GM18858 (cell line): ENCODE data around the gene RASSF4.
A peak's percentile ranks its signal among the peaks of the same experiment; 100 is the strongest.
"Not testable (repeated sequence)": the region's sequence is repeated elsewhere in the genome, so short reads cannot be mapped to it uniquely, and the experiment has no call there.

Experiments used
- ATAC-seq: cut with Tn5 transposase; IDR thresholded peaks from one replicate; pipeline ENCODE4 v1.9.1; 2021; ENCODE audit not compliant: unreplicated experiment

The RASSF4 gene

DNA sequence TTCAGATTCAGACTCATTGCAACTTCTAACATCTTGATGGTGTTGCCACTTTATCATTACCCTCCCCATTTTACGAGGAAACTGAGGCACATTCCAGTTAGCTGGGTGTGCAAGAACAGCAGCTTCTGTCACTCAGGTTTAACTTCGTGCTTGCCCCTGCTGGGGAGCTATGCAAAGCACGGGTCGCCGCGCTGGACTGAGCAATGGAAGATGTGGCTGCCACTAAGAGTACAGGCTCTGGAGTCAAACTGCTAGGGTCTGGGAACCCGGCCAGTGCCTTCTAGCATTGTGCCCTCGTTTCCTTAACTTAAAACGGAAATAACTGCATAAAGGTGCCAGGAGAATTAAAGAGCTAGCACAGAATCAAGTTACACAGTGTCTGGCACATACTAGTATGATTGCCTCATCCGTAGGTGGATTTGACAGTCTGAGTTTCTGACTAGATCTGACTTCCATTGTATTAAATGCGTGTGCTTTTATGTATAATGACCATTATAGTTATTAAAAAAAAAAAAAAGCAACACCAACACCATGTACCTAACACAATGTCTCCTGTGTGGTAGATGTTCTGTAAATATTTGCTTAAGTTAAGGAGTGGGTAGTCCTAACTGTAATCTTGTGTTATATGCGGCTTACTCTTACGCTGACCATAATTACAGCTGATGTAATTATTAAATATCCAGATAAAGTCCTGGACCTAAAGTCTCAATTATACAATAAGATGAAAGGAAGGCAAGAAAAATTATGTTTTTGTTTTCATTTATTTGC is 42.0 kb downstream of the RASSF4 start:
- ATAC-seq: peak; percentile 70

DNA sequence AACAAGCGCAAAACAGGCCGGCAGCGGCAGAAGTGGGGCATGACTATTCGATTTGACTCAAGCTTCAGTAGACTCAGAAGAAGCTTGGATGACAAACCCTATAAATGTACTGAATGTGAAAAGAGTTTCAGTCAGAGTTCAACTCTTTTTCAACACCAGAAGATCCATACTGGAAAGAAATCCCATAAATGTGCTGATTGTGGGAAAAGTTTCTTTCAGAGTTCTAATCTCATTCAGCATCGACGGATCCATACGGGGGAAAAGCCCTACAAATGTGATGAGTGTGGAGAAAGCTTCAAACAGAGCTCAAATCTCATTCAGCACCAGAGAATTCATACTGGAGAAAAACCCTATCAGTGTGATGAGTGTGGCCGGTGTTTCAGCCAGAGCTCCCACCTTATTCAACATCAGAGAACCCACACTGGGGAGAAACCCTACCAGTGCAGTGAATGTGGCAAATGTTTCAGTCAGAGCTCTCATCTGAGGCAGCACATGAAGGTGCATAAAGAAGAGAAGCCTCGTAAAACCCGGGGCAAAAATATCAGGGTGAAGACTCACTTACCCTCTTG is 43.9 kb downstream of the RASSF4 start:
- ATAC-seq: no peak

DNA sequence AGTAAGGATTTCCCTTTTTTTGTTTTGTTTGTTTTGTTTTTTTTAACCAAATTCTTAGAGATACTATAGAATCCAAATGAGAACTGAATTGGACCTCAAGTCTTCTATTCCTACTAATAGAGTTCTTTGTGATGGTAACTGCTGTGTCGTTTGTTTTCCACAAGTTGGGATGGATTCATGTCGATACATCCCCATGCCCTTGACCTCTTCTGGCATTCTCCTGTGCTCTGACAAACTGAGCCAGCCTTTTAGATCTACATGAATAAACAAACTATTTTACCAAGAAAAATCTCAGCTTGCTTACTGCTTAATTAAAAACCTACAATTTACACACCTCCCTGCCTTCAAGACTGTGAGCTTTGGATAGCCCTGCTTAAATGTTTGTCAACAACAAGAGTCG is 45.1 kb downstream of the RASSF4 start:
- no peak for ATAC-seq

DNA sequence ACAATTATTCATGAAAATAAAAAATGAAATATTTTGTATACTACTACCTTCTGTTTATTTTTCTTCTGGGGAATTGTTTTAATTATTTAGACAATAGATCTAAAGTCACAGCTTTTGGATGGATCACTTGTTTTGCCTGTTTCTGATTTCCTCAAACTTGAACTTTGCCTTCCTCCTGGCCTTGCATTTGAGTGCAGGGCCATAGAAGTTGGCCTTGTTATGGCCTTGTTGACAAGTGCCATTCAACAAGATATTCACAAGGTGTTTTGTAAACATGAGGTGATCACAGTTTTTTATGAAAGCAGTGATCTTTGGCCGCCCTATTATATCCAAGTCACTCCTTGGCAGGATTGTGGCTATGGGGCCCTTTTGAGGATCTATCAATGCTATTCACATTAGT is 45.7 kb downstream of the RASSF4 start:
- ATAC-seq: no peak

DNA sequence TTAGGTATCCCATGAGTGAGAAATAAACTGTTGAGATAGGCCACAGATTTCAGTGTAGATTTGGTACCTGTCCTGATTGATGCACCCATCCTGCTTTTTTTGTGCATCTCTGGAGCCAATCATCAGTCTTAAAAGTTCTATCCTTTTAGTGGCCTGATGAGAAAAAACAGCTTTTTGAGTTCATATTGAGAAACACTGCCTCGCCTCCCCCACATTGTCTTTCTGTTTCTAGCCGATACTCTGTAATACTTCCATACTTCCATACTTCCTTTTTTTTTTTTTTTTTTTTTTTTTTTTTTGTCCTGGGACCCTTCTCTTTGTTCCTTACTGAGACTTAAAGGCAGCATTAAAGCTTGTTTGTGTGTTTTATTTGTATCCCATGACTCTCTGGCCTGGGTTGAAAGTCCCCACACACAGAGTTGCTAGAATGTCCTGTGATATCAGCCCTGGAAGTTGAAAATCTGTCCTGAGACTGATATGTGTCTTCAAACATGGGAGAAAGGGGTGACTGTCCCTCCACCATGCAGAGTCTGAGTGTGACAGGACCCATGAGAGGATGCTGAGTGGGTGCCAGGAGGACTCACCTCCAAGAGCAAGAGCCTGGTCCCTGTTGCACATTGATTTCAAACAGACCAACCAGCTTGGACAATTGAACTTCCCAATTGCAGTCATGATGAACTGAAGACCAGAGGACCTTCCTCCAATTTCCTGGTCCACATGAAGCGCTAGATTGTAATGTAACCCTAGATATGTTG is 46.9 kb downstream of the RASSF4 start:
- no peak for ATAC-seq

DNA sequence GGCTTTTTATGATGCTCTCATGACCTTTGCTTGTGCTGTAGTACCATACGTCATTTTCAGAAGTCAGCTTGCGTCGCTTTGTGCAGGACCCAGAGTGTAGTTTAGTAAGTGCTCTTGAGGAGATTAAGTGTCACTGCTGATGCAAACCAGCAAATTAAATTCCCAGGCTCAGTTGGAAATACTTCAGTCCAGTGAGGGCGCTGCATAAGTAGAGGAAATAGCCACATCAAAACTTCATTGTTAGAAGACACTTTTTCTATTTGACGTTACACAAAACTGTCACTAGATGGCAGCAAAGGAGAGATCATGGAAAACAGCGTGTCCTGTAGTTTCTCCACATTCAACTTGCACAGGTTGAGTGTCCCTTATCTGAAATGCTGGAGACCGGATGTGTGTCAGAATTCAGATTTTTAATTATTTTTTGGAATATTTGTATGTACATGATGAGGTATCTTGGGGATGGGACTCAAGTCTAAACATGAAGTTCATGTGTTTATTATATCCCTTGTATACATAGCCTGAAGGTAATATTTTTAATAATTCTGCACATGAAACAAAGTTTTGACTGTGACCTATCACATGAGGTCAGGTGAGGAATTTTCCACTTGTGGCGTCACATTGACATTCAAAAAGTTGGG is 49.0 kb downstream of the RASSF4 start:
- peak; percentile 93 for ATAC-seq

DNA sequence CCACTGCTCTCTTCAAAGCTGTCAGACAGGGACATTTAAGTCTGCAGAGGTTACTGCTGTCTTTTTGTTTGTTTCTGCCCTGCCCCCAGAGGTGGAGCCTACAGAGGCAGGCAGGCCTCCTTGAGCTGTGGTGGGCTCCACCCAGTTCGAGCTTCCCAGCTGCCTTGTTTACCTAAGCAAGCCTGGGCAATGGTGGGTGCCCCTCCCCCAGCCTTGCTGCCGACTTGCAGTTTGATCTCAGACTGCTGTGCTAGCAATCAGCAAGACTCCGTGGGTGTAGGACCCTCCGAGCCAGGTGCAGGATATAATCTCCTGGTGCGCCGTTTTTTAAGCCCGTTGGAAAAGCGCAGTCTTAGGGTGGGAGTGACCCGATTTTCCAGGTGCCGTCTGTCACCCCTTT is 55.0 kb downstream of the RASSF4 start:
- ATAC-seq: not testable (repeated sequence)

DNA sequence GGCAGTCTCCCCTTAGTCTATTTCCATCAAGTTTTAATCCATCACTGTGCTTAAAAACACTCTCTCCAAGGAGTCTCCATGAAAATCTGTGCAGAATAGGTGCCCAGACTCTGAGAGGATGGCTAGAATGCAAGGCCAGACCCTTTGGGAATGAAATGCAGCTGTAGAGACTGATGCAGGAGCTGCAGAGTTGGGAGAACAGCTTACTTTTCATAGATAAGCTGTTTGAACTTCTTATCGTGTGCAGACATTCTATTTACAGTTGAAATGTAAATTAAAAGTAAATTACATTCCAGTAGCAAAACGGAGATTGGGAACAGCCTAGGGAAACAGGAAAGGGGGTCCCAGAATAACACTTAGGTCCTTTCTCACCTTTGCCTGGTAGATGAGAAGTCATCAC is 56.0 kb downstream of the RASSF4 start:
- ATAC-seq: no peak

DNA sequence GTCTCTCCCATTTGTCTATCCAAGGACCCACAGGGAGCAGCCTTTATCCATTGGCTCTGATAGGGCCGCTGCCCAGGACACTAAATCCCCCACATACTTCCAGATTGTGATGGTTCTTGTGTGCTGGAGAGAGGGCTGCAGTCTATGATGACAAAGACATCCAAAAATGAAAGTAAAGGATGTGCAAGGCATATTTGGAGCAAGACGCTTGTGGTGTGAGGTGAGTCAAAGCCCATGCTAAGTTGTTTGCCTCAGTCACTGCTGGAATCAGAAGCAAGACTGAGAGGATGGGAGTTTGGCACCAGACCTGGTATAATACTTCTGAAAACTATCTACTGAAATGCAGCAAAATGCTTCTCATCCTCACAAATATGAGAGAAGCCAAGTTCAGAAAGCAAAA is 63.8 kb downstream of the RASSF4 start:
- no peak for ATAC-seq

DNA sequence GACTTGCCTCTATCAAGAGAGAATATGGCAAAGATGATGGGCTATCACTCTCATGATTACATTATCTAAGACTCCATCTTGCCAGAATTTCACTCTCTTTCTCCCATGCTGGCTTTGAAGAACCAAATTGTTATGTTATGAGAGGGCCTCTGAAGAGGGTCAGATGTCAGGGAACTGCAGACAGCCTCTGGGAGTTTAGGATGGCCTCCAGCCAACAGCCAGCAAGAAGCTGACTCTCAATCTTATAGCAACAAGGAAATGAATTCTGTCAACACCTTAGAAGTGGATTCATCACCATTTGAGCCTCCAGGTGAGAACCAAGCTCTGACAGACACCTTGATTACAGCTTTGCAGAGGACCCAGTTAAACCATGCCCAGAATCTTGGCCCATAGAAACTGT is 74.7 kb downstream of the RASSF4 start:
- ATAC-seq: no peak

DNA sequence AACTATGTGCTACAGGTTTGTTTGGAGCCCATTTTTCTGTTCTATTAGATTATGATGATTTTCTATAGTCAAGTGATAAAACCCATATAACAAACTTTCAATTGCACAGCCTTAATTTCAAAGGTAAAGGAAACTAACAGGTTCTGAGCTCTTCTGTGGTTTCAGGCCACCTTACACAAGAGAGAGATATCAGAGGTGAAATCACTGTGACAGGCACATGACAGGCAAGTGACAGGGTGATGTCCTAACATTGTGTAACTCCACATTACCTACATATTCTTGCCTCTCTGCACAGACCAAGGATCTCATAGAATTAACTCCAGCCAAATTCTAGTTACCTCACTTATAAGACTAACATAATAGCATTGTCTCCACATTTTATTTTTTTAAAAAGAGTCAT is 76.1 kb downstream of the RASSF4 start:
- no peak for ATAC-seq

DNA sequence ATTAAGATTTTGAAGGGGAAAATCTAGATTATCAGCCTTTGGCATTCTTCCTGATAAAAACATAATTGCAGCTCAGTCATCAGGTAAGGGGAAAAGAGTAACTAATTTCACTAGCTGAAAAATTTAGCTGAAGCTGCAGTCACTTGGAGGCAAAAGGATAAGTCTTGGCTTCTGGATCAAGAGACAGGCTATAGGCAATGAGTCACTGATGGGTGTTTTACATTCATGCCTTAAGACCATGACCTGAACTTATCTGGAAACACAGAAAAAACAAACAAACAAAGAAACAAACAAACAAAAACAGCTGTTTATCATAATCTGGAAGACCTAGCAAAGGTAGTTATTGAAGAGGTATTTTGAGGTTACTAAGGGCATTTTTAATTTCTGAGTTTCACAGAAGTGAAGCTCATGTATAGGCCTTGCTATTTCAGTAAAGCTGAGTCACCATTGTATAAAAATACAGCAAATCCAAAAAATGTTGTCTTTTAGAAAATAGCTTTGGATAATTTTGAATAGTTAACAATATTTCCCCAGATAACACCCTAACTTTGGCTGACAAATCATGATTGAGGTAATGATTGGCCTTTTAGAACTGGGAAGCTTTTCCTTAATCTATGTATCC is 81.4 kb downstream of the RASSF4 start:
- no peak for ATAC-seq

DNA sequence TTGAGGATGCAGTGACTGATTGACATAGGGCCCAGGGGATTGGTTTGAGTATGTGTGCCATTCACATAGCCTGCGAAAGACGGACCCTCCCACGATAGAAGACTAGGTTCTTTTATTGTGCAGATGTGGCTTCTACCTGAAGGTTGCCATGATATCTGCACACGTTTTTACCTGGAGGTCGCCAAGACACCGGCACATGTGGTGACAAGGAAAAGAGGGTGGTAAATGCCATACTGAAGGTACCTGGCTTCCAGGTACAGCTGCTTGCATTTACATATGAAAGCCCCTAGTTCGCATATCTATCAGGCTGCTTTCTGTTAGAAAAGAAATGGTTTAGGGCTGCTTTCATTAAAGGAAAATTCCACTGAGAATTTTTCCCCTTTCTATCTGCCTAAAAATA is 84.7 kb downstream of the RASSF4 start:
- ATAC-seq: no peak
